Measurements from ENCODE around the gene ARGLU1.

- TF ChIP-seq CTCF (IDR thresholded peaks at IDR 0.05; ENCODE audit: borderline replicate concordance, extremely low read depth, low read length, poor library complexity, severe bottlenecking) (no peak), EZH2 (IDR thresholded peaks at IDR 0.05; ENCODE audit: borderline replicate concordance, low read depth, low read length, severe bottlenecking) (no peak)
These were observed 36.9 kb downstream of the ARGLU1 start for GRCh38 chr13:106530980-106531481.

Measured in DND-41 (cell line).